ENCODE results near the gene USP4. TPM values are rescaled to one million over a fixed set of nuclear protein-coding genes. Genes with fewer than 3 reads are reported as not detected.
"Not testable (repeated sequence)": the region's sequence is repeated elsewhere in the genome, so short reads cannot be mapped to it uniquely, and the experiment has no call there.

The USP4 gene
- polyA plus RNA-seq, 4 donors, result 50.6 to 74.0 (median 64.2) TPM

DNA sequence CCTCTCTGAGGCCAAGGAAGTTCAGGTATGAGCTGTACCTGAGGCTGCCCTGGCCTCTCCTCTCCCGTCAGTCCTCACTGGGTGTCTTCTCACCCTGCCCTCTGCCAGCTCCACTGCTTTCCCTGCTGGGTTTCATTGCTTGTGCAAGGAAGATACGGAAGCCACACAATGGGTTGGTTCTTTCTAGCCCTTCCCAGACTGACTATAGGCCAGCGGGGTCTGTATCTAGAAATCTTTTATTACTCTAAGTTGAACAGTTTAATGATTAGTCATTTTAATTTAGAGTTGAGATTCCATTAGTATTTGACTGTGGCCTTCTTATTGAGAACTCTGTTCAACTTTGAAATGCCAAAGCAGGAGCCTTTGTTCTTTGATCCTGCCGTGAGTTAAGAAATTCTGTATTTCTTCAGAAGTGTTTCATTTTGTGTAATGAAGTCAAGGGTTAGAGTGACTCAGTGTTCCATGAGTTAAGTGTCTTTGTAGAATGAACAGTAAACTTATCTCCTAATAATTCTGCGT lies 79.0 kb downstream of the USP4 start:
- no peak for DNase-seq (ENCODE audit: low read depth in 4 of 4, low spot score in 3 of 4)

DNA sequence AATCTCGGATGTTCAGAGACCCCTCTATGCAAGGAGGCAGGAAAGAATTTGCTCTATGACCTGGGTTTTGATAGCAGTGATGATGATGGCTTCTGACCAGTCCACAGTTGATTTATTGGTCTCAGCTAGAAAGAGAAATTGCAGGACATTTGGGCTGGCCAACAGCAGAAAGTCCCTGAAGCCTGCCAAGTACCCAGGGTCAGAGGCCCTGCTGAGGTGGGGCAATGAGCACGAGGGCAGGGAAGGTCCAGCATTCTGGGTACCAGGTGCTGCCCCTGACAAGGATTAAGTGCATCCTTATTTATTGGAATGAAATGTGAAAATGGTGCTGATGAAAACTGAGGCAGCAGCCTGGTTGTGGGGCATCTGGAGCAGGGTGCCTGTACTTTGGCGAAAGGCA lies 82.7 kb downstream of the USP4 start:
- DNase-seq (ENCODE audit: low read depth in 4 of 4, low spot score in 3 of 4), result no peak

DNA sequence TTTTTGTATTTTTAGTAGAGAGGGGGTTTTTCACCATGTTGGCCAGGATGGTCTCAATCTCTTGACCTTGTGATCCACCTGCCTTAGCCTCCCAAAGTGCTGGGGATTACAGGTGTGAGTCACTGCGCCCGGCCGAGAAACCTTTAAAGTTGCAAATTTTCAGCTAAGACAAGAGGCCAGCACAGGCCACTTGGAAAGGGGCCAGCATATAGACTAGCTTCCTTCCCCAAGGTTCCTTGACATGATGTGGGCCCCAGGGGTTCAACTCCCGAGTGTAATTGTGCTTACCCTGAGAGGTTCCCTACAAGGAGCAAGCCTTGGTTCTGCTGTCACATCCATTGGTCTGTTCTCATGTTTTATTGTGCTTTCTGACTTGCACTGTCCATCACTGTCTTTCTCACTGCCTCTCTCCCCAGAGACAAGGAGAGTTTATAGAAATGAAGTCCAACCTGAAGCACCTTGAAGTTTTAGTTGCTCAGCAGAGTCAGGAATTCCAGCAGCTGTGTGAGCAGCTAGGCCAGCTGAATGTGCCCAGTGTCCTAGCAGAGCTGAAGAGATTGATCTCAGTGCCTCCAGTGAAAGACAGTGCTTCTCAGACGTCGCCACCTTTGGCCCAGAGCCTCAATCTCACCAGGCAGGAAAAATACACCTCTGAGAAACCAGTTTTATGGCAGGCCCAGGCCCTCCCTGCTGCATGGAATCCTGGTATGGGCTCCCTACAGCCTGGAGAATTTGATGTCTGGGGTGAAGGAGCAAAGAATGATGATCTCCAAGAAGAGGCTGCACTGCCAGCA lies 83.9 kb downstream of the USP4 start:
- no peak for DNase-seq (ENCODE audit: low read depth in 4 of 4, low spot score in 3 of 4)

DNA sequence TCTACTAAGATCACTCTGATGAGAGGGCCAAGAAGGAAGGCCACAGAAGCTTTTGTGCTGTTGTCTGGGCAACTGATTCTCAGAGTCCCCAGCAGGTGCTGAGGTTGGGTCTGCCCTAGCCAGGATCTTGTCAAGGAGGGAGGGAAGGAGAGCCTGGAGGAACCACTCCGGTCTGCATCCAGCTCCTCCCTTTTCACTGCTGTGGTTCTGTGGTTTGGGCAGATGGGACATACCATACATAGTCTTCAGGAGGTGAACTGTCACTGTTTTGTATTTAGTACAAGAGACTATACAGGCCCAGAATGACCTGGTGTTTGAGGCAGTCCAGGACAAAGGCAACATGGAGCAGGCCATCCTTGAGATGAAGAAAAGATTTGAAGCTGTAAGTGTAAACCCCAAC lies 84.7 kb downstream of the USP4 start:
- DNase-seq (ENCODE audit: low read depth in 4 of 4, low spot score in 3 of 4), result no peak

DNA sequence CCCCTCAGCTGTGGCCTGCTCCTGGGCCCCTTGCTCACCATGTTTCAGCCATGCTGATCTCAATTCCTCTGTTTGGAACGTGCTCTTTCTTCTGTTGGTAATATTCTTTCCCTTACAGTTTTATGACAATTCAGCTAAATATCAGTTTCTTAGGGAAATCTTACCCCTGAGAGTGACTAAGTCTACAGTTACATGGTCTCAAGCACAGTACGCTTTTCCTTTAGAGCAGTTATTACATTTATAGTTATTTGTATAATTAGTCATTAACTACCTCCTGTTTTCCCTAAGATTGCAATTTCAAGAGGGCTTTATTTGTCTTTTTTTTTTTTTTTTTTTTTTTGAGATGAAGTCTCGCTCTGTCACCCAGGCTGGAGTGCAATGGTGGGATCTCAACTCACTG lies 86.3 kb downstream of the USP4 start:
- DNase-seq (ENCODE audit: low read depth in 4 of 4, low spot score in 3 of 4), result no peak

DNA sequence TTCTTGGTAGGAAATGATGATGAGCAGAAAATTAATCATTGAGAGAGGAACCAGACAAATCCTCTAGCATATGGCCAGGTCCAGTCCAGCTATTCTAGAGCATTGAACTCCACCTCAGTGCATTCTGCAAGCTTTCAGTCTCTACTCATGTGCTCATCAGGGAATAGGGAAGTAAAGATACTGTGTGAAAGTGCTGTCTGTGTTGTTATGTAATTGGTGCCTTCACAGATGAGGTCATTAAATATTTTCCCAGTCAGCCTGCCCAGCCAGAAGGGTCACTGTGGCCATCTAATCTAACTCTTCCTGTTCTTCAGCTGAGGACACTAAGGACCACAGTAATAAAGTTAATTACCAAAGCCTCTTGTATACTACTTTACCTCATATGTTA lies 91.0 kb downstream of the USP4 start:
- DNase-seq (ENCODE audit: low read depth in 4 of 4, low spot score in 3 of 4), result no peak

- DNase-seq (ENCODE audit: low read depth in 4 of 4, low spot score in 3 of 4), result no peak
These were observed 95.2 kb downstream of the USP4 start for GRCh38 chr3:49244581-49245205.

GRCh38 chr3:49240091-49240490 lies 99.8 kb downstream of the USP4 start:
- DNase-seq (ENCODE audit: low read depth in 4 of 4, low spot score in 3 of 4), result not testable (repeated sequence)

GRCh38 chr3:49238274-49239127 lies 101.4 kb downstream of the USP4 start:
- DNase-seq (ENCODE audit: low read depth in 4 of 4, low spot score in 3 of 4), result no peak

DNA sequence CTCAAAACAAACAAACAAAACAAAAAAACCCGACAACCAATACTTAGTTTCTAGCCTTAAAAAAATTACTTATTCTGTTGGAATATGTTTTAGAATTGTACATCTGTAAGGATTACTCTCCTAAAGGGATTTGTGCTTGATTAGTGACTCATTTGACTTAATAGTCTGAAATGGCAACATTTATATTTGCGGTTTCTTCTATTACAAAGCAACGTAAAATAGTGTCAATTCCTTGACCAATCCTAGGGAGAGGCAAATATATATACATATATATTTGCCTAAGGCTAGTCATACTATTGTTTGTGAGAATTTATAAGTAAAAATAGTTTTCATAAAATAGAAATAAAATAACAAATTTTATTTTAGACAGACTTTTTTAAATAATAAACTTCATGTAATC lies 102.5 kb downstream of the USP4 start:
- DNase-seq (ENCODE audit: low read depth in 4 of 4, low spot score in 3 of 4), result no peak

- no peak for DNase-seq (ENCODE audit: low read depth in 4 of 4, low spot score in 3 of 4)
These were observed 103.6 kb downstream of the USP4 start for GRCh38 chr3:49236226-49236625.

DNA sequence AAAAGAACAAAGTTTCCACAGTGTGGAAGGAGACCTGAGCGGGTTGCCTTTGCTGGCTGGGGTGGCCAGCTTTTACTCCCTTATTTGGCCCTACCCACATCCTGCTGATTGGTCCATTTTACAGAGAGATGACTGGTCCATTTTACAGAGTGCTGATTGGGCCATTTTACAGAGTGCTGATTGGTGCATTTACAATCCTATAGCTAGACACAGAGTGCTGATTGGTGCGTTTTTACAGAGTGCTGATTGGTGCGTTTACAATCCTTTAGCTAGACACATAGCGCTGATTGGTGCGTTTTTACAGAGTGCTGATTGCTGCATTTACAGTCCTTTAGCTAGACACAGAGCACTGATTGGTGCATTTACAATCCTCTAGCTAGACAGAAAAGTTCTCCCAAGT lies 111.0 kb downstream of the USP4 start:
- not testable (repeated sequence) for DNase-seq (ENCODE audit: low read depth in 4 of 4, low spot score in 3 of 4)

Other genes starting within 250 kb of the USP4 start
- gene QRICH1, start 246.0 kb downstream of the USP4 start, polyA plus RNA-seq (ENCODE audit: insufficient read length in 4 of 4), result 10 to 100 TPM; 68.9 to 85.1 (median 82.4) TPM
- 100 to 1,000 TPM; 209 to 332 (median 291) TPM for gene QARS1, start 235.3 kb downstream of the USP4 start, polyA plus RNA-seq (ENCODE audit: insufficient read length in 4 of 4)
- gene USP19, start 219.2 kb downstream of the USP4 start, polyA plus RNA-seq (ENCODE audit: insufficient read length in 4 of 4), result 10 to 100 TPM; 41.8 to 63.2 (median 56.5) TPM
- 100 to 1,000 TPM; 365 to 447 (median 387) TPM for gene LAMB2, start 207.0 kb downstream of the USP4 start, polyA plus RNA-seq (ENCODE audit: insufficient read length in 4 of 4)
- gene CCDC71, start 173.7 kb downstream of the USP4 start, polyA plus RNA-seq (ENCODE audit: insufficient read length in 4 of 4), result 10 to 100 TPM; 22.0 to 24.8 (median 24.2) TPM
- 10 to 100 TPM; 35.0 to 51.3 (median 40.9) TPM for gene KLHDC8B, start 168.5 kb downstream of the USP4 start, polyA plus RNA-seq (ENCODE audit: insufficient read length in 4 of 4)
- 10 to 100 TPM in 3 of 4 donors, 1 to 10 TPM in 1; 9.8 to 14.7 (median 10.5) TPM for gene C3orf62, start 62.8 kb downstream of the USP4 start, polyA plus RNA-seq (ENCODE audit: insufficient read length in 4 of 4)
- gene GPX1, start 18.3 kb upstream of the USP4 start, polyA plus RNA-seq (ENCODE audit: insufficient read length in 4 of 4), result 100 to 1,000 TPM in 3 of 4 donors, 10 to 100 TPM in 1; 89.5 to 175 (median 107) TPM
- gene RHOA, start 71.9 kb upstream of the USP4 start, polyA plus RNA-seq (ENCODE audit: insufficient read length in 4 of 4), result 100 to 1,000 TPM; 514 to 615 (median 583) TPM
- 10 to 100 TPM; 25.4 to 38.9 (median 32.2) TPM for gene TCTA, start 72.4 kb upstream of the USP4 start, polyA plus RNA-seq (ENCODE audit: insufficient read length in 4 of 4)
- 10 to 100 TPM; 18.8 to 45.9 (median 38.3) TPM for gene AMT, start 82.4 kb upstream of the USP4 start, polyA plus RNA-seq (ENCODE audit: insufficient read length in 4 of 4)
- 10 to 100 TPM; 11.6 to 30.8 (median 25.3) TPM for gene NICN1, start 89.3 kb upstream of the USP4 start, polyA plus RNA-seq (ENCODE audit: insufficient read length in 4 of 4)
- gene DAG1, start 130.2 kb upstream of the USP4 start, polyA plus RNA-seq (ENCODE audit: insufficient read length in 4 of 4), result 100 to 1,000 TPM in 3 of 4 donors, 10 to 100 TPM in 1; 74.9 to 114 (median 108) TPM
- 1 to 10 TPM in 3 of 4 donors, under 1 TPM in 1; 0.82 to 1.6 (median 1.1) TPM for gene BSN, start 214.4 kb upstream of the USP4 start, polyA plus RNA-seq (ENCODE audit: insufficient read length in 4 of 4)